Measurements from ENCODE around the gene TSPOAP1.

The TSPOAP1 gene

DNA sequence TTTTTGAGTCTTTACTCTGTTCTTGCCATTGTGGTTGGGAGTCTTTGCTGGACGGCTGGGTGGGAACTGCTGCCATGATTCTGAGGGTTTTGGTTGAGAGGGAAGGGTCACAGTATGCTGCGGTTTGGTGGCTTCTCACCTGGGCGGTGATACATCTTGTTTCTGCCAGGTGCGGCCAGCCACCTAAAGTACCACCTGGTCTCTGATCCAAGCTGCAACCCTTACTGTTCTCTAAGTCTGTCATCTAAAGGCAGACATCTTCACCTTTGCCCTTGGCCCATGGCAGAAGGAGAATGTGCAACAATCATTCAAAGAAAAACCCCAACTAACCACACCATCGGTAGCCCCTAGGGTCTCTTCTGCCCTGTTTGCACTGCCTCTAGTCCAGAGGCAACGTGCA, 28.3 kb downstream of the TSPOAP1 start:
- no peak for TF ChIP-seq CTCF (IDR thresholded peaks at IDR 0.05; ENCODE audit: low read depth, low read length)
- H3K4me3 ChIP-seq (ENCODE audit: low read depth, low read length), result no peak overlapping the region

- no peak for TF ChIP-seq CTCF (IDR thresholded peaks at IDR 0.05; ENCODE audit: low read depth, low read length)
- H3K4me3 ChIP-seq (ENCODE audit: low read depth, low read length), result no peak overlapping the region
These were observed 34.6 kb downstream of the TSPOAP1 start for GRCh38 chr17:58294034-58294433.

DNA sequence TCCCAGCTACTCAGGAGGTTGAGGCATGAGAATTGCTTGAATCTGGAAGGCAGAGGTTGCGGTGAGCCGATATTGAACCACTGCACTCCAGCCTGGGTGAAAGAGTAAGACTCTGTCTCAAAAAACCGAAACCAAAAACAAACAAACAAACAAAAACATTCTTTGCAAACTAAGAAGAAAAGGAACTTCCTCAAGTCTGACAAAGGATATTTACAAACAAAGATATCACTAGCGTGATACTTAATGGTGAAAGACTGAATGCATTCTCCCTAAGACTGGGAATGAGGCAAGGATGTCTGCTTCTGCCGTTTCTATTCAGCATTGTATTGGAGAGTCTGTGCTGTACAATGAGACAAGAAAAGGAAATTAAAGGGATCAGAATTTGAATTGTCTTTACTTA, 37.3 kb downstream of the TSPOAP1 start:
- H3K4me3 ChIP-seq (ENCODE audit: low read depth, low read length), result no peak overlapping the region
- TF ChIP-seq CTCF (IDR thresholded peaks at IDR 0.05; ENCODE audit: low read depth, low read length), result no peak

DNA sequence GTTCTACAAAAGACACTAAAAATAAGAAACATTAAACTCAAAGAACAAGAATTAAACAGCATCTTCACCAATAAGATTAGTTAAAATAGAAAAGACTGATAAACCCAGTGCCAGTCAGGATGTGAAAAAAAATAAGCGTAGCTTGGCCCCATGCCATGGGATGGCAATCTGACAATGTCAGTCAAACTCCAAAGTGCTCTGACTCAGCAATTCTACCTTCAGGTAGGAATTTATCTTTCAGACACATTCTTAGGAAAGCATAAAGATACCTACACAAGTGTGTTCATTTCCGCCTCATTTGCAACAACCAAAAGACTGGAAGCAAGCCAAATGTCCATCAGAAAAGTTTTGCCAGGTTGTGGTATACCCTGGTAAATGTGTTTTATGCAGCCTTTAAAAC, 38.7 kb downstream of the TSPOAP1 start:
- TF ChIP-seq CTCF (IDR thresholded peaks at IDR 0.05; ENCODE audit: low read depth, low read length), result no peak

DNA sequence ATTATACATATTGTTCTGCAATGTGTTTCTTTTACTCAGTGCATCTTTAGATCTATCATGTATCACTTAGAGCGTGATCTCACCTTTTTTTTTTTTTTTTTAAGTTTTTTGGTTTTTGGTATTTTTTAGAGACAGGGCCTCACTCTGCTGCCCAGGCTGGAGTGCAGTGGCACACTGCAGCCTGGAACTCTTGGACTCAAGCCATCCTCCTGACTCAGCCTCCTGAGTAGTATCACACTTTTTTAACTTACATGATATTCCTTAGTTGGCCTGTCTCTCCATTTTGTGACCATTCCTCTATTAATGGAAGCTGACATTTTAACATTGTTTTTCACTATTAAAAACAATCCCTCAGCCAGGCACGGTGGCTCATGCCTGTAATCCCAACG, 43.2 kb downstream of the TSPOAP1 start:
- no peak for TF ChIP-seq CTCF (IDR thresholded peaks at IDR 0.05; ENCODE audit: low read depth, low read length)
- no peak overlapping the region for H3K4me3 ChIP-seq (ENCODE audit: low read depth, low read length)

More for the DNA sequence above, 38.7 kb downstream of the TSPOAP1 start:
- no peak overlapping the region for H3K4me3 ChIP-seq (ENCODE audit: low read depth, low read length)

DNA sequence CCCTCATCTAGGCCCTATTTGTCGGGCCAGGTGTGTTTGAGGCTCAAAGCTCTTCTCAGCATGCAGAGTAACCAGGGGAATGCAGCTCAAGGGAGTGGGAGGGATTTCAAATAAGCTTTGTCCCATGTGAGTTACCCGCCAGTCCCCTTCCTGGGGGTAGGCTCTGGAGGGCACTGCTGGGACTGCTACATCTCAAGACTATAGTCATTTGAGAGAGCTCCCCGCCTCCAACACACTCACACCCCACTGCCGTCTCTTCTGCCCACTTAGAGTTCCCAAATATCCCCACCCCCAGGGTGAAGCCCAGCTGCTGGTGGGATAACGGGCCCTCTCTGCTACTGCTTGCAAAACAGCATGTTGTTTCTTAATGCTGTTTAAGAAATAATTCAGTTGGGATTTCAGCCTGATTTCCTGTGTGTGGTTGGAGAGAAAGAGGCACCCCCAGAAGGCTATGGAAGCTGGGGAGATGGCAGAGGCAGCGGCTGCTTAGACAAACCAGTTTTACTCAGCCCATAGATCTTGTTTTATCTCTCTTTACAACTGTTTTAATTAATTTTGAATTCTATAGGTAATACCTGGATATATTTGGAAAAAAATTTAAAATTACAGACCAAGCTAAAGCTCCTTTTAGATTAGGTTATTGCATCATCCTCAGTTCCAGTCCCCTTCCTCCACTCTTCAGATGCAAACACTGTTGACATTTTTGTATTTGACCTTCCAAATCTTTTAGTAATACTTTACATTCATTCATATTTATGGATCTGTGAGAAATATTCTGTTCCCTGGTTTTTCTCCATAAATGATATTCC, 43.8 kb downstream of the TSPOAP1 start:
- TF ChIP-seq CTCF (IDR thresholded peaks at IDR 0.05; ENCODE audit: low read depth, low read length), result no peak
- no peak overlapping the region for H3K4me3 ChIP-seq (ENCODE audit: low read depth, low read length)

DNA sequence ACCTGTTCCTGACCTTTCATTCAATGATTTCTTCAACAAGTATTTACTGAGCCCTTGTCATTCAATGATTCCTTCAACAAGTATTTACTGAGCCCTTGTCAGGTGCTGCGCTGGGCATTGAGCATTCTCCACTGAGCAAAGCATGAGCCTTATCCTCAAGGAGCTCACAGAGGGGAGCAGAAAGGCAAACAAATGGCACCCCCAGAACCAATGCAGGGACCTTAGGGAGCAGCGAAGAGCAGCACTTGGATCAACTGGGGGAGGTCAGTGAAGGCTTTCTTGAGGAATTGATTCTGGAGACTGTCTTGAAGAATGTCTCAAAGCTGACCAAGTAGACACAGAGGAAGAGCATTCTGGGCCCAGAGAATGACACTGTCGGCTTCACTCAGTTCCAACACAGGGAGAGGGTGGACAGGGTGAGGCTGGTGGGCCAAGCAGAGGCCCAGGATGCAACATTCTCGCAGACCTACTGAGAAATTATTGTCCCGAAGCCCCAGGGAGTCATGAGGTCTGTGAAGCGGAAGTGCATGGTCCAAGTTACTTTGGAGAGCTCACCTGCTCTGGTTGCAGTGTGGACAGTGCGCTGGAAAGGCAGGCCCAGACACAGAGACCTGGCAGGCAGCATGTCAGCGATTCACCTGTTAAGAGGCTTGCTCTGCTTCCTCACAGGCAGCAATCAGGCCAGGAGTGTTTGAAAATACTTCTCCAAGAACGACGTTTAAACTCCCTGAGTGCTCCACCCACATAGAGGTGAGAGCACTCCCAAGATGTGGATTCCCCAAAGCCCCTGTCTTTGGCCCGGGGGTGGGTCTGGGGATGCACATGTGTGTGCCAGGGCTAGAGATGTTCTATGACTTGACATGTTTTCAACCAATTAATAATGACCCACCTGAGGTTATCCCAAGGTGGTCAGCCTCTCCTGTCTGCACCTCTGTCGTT, 44.7 kb downstream of the TSPOAP1 start:
- no peak for TF ChIP-seq CTCF (IDR thresholded peaks at IDR 0.05; ENCODE audit: low read depth, low read length)
- H3K4me3 ChIP-seq (ENCODE audit: low read depth, low read length), result no peak overlapping the region

All from WI38 (cell line).